ENCODE measurements around the gene TFDP2.

DNA sequence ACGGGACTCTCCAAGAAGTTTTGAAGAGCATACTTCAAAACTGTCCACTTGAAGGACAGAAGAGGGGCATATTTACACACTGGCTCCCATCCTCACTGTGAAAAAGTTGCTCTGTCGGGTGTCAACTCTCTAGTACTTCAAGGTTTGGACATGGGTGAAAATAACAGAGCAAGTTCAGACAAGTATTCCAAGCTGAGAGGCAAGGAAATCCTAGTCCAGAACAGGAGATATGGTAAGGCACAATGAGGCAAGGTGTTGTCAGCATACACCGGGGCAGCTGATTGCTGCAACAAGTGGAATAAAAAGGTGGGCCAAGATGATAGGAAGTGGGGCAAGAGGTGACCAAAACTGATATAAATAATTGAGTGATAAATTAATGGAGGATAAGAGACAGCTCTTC is 4.8 kb upstream of the TFDP2 start:
- TF ChIP-seq CTCF (IDR thresholded peaks at IDR 0.05) (no peak), POLR2A (IDR thresholded peaks at IDR 0.05) (no peak), POLR2AphosphoS5 (IDR thresholded peaks at IDR 0.05) (no peak)
